Adipose tissue (tissue), 3 donors: ENCODE results near the gene ANKH. TPM values are rescaled to one million over a fixed set of nuclear protein-coding genes. Genes with fewer than 3 reads are reported as not detected.

ENCODE experiments used
- H3K27ac ChIP-seq: one replicate; pipeline ENCODE4 v1.5.1; 2013; ENCODE audit warnings: low read depth, low read length
- WGBS, 3 donors: extraction: QIAGEN DNeasy Blood & Tissue Kit; methylation state at CpG; one replicate each; pipeline ENCODE4 v1.1.7; 2013; 5-methylcytosine and 5-hydroxymethylcytosine counted together
- polyA plus RNA-seq, 3 donors: library from polyadenylated mRNA; stranded (reverse); fragments of 200-250 nt; gene quantifications; one replicate each; pipeline ENCODE4 v1.2.3, GENCODE V29; 2013
- donor health status: healthy with polysubstance abuse.
- donor health status: Bipolar disorder and iron deficiency.
- donor health status: healthy.

The ANKH gene
- polyA plus RNA-seq, 3 donors: 16.9 to 21.6 (median 17.5) TPM

DNA sequence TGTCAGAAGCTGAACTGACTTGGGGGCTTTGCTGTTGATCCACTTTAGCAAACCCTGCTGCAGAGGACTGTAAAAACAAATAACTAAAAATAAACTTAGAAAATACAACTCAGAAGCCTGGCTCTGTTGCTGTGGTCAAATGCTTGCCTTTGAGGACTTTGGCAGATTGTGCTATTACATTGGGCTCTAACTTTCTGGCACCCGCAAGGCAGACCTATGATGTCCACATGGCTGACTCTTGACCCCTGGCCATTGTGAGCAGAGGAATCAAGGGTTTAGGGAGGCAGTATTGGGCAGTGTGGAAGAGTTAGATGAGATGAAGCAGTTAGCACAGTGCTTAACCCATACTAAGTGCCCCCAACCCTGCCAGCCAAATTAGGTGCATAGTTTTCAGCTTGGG lies 173.1 kb downstream of the ANKH start:
- no peak overlapping the region for H3K27ac ChIP-seq
- WGBS, 3 donors: 93 to 100% (median 95%) methylated on average over 1 of the region's 1 CpG

DNA sequence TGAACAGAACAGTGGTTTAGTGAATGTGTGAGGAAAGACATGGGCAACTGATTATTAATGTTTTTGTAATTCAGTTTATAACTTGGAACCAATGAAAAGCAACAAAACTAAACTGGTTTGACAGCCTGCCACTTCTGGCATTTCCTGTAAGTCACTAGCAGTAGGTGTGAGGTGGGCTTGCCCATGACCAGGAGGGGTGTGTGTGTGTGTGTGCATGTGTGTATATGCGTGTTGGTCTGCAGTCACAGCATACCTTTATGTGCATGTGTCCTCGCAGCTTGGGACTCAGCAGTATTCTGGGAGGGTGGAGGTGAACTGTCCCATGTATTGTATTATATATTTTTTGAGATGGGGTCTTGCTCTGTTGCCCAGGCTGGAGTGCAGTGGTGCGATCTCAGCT lies 174.7 kb downstream of the ANKH start:
- 94 to 98% (median 98%) methylated on average over 3 of the region's 3 CpGs for WGBS, 3 donors
- H3K27ac ChIP-seq: no peak overlapping the region

DNA sequence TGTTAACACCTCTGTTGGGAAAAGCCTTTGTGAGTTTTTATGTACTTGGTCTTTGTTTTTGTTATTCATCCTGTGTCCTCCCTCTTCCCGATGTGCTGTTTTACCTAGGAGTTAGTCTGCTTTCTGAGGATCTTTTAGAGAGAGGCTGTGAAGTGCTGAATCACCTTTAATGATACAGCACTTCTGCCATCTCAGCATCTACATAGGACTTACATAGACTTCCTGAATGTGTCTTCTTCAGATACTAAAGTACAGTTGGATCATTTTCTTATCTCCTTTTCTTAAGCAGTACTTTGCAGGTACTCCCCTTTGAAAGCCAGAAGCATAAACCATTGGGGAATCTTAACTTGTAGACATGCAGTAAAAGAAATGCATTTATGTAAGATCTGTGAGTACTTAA lies 175.5 kb downstream of the ANKH start:
- no peak overlapping the region for H3K27ac ChIP-seq
- WGBS, 3 donors: 28 to 67% (median 59%) methylated on average over 1 of the region's 1 CpG

DNA sequence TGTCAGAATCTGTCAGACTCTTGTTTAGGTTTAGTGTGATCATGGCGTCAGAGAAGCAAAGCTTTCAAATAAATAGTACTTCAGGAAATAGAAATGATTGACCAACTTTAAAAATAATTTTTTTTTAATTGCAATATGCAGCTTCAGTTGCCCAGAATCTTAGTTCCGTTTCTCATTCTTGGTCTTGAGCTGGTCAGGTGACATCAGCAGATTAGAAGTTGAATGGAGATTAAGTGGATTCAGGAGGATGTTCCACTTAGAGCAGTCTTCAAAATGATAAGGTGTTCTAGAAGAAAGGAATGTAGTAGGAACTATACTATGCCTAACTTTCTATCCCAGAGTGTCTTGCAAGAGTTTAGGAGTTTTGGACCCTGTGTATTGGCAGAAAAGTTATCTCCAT lies 176.4 kb downstream of the ANKH start:
- no peak overlapping the region for H3K27ac ChIP-seq
- WGBS, 3 donors: 86 to 93% (median 91%) methylated on average over 2 of the region's 2 CpGs

DNA sequence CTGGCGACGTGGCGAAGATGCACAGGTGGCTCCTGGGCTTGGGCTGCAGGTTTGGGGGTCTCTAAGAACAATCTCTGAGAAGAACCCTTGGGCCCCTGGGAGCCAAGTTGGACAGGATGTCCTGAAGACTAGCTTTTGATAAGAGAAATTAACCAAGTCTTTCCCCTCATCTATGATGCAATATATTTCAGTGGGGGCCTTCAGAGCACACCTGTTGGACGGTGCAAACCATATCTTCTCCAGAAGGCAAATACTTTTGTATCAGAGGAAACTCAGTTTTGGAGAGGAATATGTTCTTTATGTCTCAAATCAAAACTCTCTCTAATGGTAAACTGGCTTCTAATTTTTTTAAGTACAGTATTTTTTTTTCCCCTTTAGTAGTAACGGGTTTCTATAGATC lies 178.5 kb downstream of the ANKH start:
- 96 to 99% (median 99%) methylated on average over 5 of the region's 5 CpGs for WGBS, 3 donors
- H3K27ac ChIP-seq: no peak overlapping the region

DNA sequence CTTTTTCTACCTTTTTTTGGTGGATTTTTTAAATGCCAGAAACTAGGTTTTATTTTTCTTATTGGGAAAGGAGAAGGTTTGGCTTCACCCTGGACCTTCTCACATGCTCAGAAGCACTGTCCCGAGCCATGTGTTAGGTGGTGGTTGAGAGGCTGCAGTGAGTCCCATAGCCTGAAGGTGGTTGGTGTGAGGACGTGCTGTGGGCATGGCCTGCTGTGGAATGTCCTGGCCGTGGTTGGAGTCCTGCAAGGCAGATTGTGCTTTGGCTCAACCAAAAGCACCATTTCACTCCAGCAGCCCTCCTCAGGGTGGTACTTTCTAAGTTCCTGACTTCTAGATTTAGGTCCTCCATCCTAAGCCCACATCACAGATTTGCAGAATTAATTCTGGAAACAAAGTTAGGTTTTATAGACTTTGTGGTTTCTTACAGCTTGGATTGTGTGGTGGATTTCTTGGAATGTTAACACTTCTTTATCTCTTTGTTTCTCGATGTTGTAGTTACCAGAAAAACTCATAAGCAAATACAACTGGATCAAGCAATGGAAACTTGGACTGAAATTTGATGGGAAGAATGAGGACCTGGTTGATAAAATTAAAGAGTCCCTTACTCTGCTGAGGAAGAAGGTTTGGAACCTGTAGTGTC lies 184.4 kb downstream of the ANKH start:
- WGBS, 3 donors: 50 to 77% (median 56%) methylated on average over 4 of the region's 4 CpGs
- H3K27ac ChIP-seq: no peak overlapping the region

DNA sequence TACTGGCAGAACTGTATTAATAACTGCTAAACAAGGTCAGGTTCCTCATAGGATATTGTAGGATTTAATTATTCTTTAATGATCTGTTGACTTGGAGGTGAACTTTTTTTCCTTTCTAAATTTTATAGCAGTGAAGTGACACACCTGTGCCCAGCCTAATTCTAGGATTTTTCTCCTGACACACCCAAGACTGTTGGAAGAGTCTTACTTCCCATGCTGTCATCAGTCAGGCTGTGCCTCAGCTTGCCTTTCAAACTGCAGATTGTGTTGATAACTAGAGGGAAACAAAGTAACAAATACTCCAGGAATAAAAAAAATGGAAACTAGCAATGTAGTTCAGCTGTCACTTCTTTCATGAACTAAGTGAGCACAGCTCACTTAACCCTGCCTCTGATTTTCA lies 185.1 kb downstream of the ANKH start:
- no peak overlapping the region for H3K27ac ChIP-seq

DNA sequence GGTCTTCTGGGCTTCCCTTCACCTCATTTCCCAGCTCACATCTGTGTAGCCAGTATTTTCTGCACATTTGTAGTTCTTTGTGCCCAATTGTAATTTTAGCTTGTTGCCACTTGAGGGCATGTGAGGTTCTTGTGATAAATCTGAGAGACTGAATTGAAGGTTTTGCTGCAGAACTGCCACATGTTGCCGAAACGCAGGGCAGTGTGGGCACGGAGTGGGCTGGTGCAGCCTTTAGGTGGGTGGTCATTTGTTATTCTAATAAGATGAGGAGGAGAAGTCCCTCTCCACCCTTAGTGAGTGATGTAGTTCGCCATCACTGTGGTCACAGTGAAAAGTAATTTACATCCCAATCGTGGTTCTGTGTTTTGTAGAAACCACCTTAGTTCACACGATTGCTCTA lies 185.8 kb downstream of the ANKH start:
- 50 to 52% (median 50%) methylated on average over 6 of the region's 6 CpGs for WGBS, 3 donors
- H3K27ac ChIP-seq: no peak overlapping the region

DNA sequence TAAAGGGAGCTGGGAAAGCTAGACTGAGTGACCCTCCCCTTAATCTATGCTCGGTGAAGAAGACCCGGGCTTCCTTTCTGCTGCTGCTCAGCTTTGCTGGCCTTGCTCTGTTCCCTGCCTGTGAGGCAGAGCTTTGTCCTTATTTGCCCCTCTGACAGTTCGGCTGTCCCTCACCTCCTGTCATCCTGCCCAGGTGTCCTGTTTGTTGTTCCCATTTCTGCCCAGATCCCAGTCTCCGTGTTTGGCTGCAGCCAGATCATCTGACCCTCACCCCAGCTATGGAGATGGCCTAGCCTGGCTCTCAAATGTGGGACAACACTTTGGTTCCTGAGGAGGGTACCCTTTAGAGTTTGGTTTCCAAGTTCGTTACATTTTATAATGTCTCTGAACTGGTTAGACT lies 186.8 kb downstream of the ANKH start:
- WGBS, 3 donors: 72 to 86% (median 83%) methylated on average over 5 of the region's 5 CpGs
- no peak overlapping the region for H3K27ac ChIP-seq

DNA sequence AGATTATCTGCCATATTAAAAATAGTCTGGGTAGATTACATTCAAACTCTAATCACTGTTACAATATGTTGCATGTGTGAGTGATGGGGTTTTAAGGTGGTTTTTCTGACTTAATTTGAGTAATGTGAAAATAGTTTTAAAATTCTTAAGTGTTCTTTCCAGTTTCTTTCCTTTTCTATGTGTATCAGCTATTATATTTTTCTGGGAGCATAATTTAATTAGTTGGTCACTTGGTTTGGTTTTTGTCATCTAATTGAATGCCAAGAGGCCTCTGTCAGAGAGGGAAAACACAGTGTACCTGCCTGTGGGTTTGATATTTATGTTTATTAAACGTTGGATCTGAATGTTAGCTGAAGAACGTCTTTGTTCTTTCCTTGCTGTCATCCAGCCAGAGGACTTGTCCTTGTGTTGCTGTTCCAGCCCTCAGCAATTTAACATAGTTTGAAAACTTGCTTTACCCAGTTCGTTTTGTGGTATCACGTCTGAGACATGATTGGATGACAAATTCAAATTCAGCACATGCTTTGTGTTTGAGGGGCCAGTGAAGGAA lies 187.6 kb downstream of the ANKH start:
- no peak overlapping the region for H3K27ac ChIP-seq
- WGBS, 3 donors: 53 to 76% (median 60%) methylated on average over 4 of the region's 4 CpGs

DNA sequence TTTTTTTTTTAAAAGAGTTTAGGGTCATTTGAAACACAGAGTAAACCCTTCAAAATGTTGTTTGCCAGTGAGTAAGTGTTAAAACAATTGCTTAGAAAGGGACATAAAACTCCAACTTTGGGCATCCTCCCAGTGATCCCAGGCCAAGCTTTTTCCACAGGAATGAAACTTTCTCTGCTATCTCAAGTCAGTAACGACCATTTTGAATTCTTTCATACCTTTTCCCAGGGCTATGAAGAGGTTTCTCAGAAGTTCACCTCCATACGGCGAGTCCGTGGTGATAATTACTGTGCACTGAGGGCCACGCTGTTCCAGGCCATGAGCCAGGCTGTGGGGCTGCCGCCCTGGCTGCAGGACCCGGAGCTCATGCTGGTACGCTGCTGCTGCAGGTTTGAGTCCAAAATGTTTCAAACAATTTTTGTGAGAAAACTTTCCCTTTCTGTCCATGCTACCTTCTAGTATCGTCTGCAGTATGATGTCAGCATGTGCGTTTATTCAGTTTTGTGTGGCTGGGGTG lies 190.3 kb downstream of the ANKH start:
- no peak overlapping the region for H3K27ac ChIP-seq
- WGBS, 3 donors: 96 to 97% (median 97%) methylated on average over 10 of the region's 10 CpGs

DNA sequence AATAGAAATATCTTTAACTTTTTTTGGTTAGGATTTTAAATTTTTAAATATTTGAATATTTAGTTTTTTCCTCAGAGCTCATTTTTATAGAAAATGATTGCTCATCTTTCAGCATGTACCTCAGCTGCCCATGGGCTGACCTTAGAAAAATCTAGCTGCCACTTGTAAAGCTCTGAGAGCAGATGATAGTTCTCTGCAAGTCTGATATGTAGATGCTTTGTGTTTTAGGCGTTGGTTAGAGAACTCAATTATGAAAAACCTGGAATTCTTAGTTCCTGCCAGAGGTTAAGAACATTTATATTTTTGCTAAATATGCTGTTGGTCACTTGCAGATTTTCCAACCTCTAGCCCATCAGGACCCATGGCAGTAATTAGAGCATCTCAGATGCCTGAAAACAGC lies 192.0 kb downstream of the ANKH start:
- no peak overlapping the region for H3K27ac ChIP-seq
- WGBS, 3 donors: 92 to 95% (median 93%) methylated on average over 1 of the region's 1 CpG

DNA sequence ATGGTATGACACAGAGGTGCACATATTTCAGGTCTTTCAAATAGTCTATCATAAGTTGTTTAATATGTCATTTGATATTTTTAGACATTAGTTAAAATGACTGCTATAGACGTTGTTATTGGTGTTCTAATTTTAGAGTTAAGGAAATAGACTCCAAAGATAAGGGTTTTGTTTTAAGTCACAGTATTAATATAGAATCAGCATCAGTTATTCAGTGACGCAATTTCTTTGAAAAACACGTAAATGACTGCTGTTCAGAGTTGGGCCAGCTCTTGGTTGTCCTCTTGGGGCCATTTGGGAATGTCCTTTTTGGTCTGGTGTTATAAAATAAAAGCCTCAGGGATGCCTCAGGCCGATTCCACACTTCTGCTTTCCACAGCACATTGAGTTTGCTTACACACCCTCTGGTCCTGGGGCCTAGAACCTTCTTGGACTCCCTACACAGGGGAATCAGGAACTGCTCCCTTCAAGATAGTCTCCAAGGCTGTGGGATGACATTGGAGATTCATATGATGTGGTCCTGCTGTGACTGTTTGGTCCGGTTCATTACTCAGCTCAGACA lies 192.7 kb downstream of the ANKH start:
- H3K27ac ChIP-seq: no peak overlapping the region
- WGBS, 3 donors: 60 to 73% (median 70%) methylated on average over 5 of the region's 5 CpGs

DNA sequence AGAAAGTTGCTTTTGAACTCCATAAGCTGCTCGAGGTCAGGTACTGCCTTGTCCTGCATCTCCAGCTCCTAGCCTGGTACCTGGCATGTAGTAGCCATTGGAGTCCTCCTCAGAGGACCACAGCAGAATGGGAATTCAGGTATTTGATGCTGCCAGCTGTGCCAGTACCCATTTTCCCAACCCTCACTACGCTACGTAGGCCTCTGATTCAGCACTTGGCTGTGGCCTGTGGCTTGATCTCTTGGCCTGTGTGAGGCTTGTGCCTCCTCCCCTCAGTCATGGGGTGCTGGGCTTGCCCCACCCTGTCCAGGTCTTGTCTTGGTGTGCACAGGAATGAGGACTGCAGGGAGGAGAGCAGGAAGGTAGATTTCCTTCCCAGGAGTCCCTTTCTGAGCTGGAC lies 195.3 kb downstream of the ANKH start:
- H3K27ac ChIP-seq: no peak overlapping the region
- WGBS, 3 donors: 45 to 49% (median 47%) methylated on average over 3 of the region's 3 CpGs

DNA sequence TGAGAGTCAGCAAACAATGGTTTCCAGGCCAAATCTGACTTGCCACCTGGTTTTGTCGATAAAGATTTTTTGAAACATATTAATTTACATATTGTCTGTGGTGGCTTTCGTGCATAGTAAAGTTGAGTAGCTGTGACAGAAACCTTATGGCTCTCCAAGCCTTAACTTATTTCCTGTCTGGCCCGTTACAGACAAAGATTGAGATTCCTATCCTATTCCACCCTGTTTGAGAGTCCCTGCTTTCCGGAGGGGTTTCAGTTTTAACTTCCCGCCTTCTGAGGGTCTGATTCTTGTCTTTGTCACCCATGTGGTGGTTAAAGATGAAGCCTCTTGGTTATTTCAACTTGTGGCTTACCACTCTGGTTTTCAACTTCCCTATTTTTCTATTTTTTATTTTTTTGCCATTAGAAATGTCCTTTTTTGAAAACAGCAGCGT lies 195.7 kb downstream of the ANKH start:
- whole genome bisulfite sequencing, 3 donors: 49 to 59% (median 53%) methylated on average over 6 of the region's 6 CpGs
- no peak overlapping the region for H3K27ac ChIP-seq

DNA sequence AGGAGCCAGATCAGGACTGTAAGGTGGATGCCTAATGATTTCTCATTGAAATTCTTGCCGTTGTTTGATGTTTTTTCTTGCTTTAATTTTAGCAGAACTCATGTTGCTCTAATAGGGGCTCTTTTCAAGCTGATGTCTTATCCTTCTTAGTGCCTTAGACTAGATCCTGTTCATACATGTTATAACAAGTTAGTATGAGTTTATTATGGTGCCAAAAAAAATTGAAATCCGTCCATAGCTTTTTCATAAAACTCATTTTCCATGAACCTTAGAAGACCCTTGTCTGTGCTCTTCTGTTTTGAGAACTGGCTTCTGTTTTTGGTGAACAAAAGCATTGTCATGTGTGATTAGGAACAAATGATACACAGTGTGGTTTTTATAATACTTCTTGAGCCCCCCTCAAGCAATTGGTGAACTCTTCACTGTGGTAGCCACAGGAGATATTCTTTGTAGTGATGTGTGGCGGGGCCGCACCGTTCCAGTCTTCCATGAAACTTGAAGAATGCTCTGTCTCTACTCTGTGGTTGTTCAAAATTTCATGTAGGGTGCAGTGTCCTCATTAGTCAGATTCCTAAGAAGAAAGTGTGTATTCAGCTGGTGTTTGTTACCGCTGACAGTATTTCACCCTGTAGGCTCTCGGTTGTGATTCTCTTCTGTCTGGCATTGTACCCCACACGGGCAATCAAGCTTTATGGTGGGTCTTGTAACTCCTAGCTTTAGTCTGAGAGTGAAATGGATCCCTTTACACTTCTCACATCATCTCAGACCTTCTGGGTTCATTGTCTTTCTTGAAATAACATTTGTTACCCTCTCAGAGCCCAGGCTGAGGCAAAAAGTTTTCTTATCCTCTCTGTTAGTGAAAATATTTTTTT lies 196.4 kb downstream of the ANKH start:
- whole genome bisulfite sequencing, 3 donors: 76 to 88% (median 87%) methylated on average over 8 of the region's 8 CpGs
- H3K27ac ChIP-seq: no peak overlapping the region

DNA sequence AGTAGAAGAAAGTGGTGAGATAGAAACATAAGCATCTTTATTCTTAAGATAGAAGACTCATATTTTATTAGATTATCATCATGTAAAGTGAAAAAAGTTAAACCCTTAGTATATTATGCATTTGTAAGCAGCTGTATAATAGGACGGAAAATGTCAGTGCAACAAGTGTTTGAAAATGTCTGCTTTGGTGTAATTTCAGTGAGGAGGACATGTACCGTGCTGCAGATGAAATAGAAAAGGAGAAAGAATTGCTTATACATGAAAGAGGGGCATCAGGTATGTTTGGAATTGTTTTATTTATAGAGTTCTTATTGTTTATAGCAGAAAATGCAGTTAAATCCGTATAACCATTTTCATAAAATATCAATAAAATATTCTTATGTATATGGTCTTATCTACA lies 198.1 kb downstream of the ANKH start:
- whole genome bisulfite sequencing, 3 donors: 77 to 96% (median 90%) methylated on average over 3 of the region's 3 CpGs
- H3K27ac ChIP-seq: no peak overlapping the region

DNA sequence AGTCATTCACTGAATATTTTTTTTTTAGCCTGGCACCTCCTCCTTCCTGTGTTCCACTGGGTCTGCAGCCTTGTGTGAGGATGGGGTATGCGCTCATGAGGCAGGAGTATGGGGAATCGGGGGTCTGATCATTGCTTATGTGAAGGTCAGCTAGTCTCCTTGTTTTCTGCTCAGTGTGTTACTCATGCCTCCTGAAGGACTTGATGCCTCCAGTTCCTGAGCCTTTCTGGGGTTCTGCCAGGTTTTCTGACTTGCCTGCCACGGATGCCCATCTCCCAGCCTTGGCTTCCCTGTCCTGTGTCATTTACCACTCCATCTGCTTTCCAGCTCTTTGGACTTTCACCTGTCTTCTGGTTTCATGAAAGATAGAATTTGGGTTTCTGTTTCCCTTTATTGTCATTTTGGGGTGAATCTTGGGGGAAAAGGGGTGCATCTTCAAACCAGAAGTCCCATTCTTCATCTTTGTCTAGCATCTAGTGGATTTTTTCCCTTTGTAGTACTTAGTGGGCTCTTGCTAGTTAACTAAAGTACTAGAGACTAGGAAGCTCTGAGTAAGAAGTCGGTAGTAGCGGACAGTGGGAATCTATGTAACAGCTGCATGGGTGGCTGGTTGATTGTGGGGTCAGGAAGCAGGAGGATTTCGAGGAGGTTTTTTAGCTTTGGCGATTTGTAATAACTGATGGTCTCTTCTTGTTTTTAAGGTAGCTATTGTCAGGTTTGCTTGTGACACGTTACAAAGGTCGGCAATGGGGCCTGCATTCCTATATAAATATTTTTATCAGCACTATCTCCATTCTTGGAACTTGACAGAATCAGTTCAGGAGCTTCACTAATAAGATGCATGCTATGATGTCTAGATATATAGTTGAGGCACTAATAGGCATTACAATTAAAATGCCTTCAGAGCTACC lies 198.8 kb downstream of the ANKH start:
- whole genome bisulfite sequencing, 3 donors: 74 to 88% (median 85%) methylated on average over 9 of the region's 9 CpGs
- no peak overlapping the region for H3K27ac ChIP-seq
